Measurements from ENCODE around the gene MBOAT7. TPM values are rescaled to one million over a fixed set of nuclear protein-coding genes. Genes with fewer than 3 reads are reported as not detected.

MBOAT7 gene
- total RNA-seq, 4 donors from 2014 or later, result 47.3 to 101 (median 69.0) TPM

GRCh38 chr19:54124393-54124792 lies 65.0 kb downstream of the MBOAT7 start:
- no peak for TF ChIP-seq POLR2A (IDR thresholded peaks at IDR 0.05)
- TF ChIP-seq, protein P1, sequence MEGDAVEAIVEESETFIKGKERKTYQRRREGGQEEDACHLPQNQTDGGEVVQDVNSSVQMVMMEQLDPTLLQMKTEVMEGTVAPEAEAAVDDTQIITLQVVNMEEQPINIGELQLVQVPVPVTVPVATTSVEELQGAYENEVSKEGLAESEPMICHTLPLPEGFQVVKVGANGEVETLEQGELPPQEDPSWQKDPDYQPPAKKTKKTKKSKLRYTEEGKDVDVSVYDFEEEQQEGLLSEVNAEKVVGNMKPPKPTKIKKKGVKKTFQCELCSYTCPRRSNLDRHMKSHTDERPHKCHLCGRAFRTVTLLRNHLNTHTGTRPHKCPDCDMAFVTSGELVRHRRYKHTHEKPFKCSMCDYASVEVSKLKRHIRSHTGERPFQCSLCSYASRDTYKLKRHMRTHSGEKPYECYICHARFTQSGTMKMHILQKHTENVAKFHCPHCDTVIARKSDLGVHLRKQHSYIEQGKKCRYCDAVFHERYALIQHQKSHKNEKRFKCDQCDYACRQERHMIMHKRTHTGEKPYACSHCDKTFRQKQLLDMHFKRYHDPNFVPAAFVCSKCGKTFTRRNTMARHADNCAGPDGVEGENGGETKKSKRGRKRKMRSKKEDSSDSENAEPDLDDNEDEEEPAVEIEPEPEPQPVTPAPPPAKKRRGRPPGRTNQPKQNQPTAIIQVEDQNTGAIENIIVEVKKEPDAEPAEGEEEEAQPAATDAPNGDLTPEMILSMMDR (IDR thresholded peaks at IDR 0.05), result no peak
- Histone ChIP-seq H3K36me3 (peaks cover 82 to 85% of the 10 kb centered on the region in 2 donors), H3K9me3 (no peaks in the 10 kb centered on the region), H3K4me3 (replicated peaks in 1 of 3) (no peak overlapping the region), H3K4me1 (no peaks in the 10 kb centered on the region), H3K27ac (no peak overlapping the region), H3K27me3 (no peaks in the 10 kb centered on the region)
- WGBS, 2 donors, result 95% methylated on average over 18 to 19 of the region's 19 CpGs
- intact Hi-C loops (cut with DNase I), result no loop called here
- no peak for DNase-seq

DNA sequence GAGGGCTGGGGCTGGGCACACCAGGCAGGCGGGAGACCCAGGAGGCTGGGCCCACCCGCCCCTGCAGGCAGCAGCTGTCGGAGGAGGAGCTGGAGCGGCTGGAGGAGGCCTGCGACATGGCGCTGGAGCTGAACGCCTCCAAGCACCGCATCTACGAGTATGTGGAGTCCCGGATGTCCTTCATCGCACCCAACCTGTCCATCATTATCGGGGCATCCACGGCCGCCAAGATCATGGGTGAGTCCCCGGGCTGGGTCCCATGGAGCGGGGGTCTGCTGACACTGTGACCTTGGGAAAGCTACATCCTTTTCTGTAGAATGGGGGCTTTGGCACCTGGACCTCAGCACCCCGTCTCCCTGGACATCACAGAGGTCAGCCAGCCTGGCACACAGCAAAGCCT lies 65.7 kb downstream of the MBOAT7 start:
- Histone ChIP-seq H3K9me3 (no peaks in the 10 kb centered on the region), H3K36me3 (peaks cover 77 to 80% of the 10 kb centered on the region in 2 donors), H3K4me3 (replicated peaks in 1 of 3) (no peak overlapping the region), H3K27ac (no peak overlapping the region), H3K27me3 (no peaks in the 10 kb centered on the region), H3K4me1 (no peaks in the 10 kb centered on the region)
- intact Hi-C loops (cut with DNase I), result no loop called here
- TF ChIP-seq, protein P1 (IDR thresholded peaks at IDR 0.05), result no peak
- no peak for TF ChIP-seq POLR2A (IDR thresholded peaks at IDR 0.05)
- WGBS, 2 donors, result 94 to 98% methylated on average over 16 of the region's 17 CpGs
- DNase-seq, result no peak

Other genes starting within 250 kb of the MBOAT7 start
- gene CACNG8, start 226.6 kb downstream of the MBOAT7 start, total RNA-seq, result not detected
- gene CACNG6, start 197.9 kb downstream of the MBOAT7 start, total RNA-seq, result not detected
- gene VSTM1, start 125.7 kb downstream of the MBOAT7 start, total RNA-seq, result not detected
- gene TARM1, start 108.2 kb downstream of the MBOAT7 start, total RNA-seq, result not detected
- gene OSCAR, start 88.8 kb downstream of the MBOAT7 start, total RNA-seq, result 1 to 10 TPM in 1 of 4 donors, under 1 TPM in 2, not detected in 1; 0.39 to 1.1 (median 0.96) TPM
- gene NDUFA3, start 86.7 kb downstream of the MBOAT7 start, total RNA-seq, result 100 to 1,000 TPM in 1 of 4 donors, 10 to 100 TPM in 3; 17.7 to 100 (median 52.7) TPM
- 10 to 100 TPM in 3 of 4 donors, 1 to 10 TPM in 1; 7.7 to 17.9 (median 13.5) TPM for gene TFPT, start 73.9 kb downstream of the MBOAT7 start, total RNA-seq
- 10 to 100 TPM; 53.6 to 66.7 (median 57.1) TPM for gene PRPF31, start 73.8 kb downstream of the MBOAT7 start, total RNA-seq
- gene CNOT3, start 51.8 kb downstream of the MBOAT7 start, total RNA-seq, result 10 to 100 TPM; 22.4 to 30.3 (median 29.8) TPM
- 10 to 100 TPM in 1 of 4 donors, 1 to 10 TPM in 3; 6.3 to 14.5 (median 8.2) TPM for gene LENG1, start 29.9 kb downstream of the MBOAT7 start, total RNA-seq
- 10 to 100 TPM; 42.6 to 91.7 (median 68.5) TPM for gene TMC4, start 16.4 kb downstream of the MBOAT7 start, total RNA-seq
- 100 to 1,000 TPM in 1 of 4 donors, 10 to 100 TPM in 3; 58.1 to 102 (median 82.0) TPM for gene TSEN34, start 1.7 kb upstream of the MBOAT7 start, total RNA-seq
- gene RPS9, start 11.3 kb upstream of the MBOAT7 start, total RNA-seq, result 1,000 to 10,000 TPM; 1,847 to 2,152 (median 2,039) TPM
- gene LILRB3, start 33.4 kb upstream of the MBOAT7 start, total RNA-seq, result 10 to 100 TPM in 2 of 4 donors, 1 to 10 TPM in 1, under 1 TPM in 1; 0.56 to 16.1 (median 10.1) TPM
- gene LILRA6, start 53.2 kb upstream of the MBOAT7 start, total RNA-seq, result 1 to 10 TPM in 2 of 4 donors, under 1 TPM in 1, not detected in 1; 0.46 to 1.6 (median 1.1) TPM
- 10 to 100 TPM in 1 of 4 donors, 1 to 10 TPM in 3; 2.0 to 11.4 (median 5.9) TPM for gene LILRB5, start 67.7 kb upstream of the MBOAT7 start, total RNA-seq
- 1 to 10 TPM in 2 of 4 donors, under 1 TPM in 2; 0.67 to 2.0 (median 1.1) TPM for gene LILRB2, start 91.5 kb upstream of the MBOAT7 start, total RNA-seq
- gene LILRA5, start 123.6 kb upstream of the MBOAT7 start, total RNA-seq, result under 1 TPM in 2 of 4 donors, not detected in 2; 0.45 to 0.81 TPM
- gene LILRA4, start 149.6 kb upstream of the MBOAT7 start, total RNA-seq, result not detected
- 10 to 100 TPM in 2 of 4 donors, 1 to 10 TPM in 2; 3.1 to 14.5 (median 8.7) TPM for gene LAIR1, start 175.4 kb upstream of the MBOAT7 start, total RNA-seq
- under 1 TPM in 2 of 4 donors, not detected in 2; 0.45 to 0.94 TPM for gene TTYH1, start 225.9 kb upstream of the MBOAT7 start, total RNA-seq